IPS-NIHi7 (cell line): ENCODE results near the gene CALCR.

Source experiments
- DNase-seq: peaks from one replicate; pipeline ENCODE4 v3.0.0; 2012; ENCODE audit warnings: mixed read lengths; ENCODE audit errors: extremely low spot score

CALCR gene

DNA sequence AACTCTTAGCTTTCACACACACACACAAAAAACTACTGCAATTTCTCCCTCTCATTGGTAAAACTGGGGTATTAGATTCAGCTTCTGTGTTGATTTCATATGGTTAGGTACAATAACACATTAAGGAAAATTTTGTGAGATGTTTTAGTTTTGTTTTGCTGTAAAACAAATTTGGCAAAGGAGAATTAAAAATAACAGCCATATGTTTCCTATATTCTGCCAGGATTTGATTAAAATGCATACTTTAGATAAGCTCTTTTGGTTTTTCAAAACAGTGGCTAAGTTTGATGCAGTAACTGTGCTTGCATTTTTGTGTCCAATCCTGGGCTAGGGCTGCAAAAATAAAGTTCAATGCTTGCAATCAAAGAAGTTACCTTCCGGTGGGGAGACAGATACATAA lies 126.3 kb downstream of the CALCR start:
- DNase-seq: no peak

GRCh38 chr7:93447509-93447908 lies 127.0 kb downstream of the CALCR start:
- no peak for DNase-seq

DNA sequence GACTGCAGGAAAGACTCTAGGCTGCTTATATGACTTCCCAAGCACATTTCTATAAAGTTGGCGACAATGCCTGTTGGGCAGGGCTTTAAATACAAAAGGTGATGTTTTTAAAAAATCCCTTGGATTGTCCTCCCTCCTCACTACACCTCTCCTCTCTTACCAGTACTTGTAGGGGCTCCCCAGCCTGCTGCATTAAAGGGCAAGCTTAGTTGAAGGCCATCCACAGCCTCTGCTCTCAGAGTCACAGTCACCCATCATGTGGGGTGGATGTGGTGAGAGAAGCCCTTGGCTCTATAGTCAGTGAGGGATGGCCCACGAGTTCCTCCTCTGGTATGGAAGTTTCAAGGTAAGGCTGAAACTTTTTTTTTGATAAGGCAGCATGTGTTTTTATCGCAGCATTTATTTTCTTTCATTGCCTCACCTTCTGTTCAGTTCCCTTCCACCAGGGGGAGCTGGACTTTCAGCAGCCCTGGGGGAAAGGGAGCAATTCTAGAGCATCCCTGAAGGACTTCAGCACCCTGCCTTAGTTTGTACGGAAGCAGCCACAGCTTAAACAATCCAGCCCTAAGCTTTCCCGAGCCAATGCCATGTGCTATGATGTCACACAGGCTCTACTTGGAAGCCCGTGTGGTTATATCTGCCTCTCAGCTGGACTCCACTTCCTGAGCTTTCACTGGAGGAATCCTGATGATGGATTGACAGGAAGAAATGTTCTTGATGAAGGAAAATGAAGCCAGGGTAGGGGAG lies 131.9 kb downstream of the CALCR start:
- peak; percentile 79 for DNase-seq

GRCh38 chr7:93435791-93436190 lies 138.7 kb downstream of the CALCR start:
- no peak for DNase-seq

GRCh38 chr7:93432130-93432529 lies 142.4 kb downstream of the CALCR start:
- DNase-seq: no peak

GRCh38 chr7:93430917-93431588 lies 143.5 kb downstream of the CALCR start:
- DNase-seq: no peak

DNA sequence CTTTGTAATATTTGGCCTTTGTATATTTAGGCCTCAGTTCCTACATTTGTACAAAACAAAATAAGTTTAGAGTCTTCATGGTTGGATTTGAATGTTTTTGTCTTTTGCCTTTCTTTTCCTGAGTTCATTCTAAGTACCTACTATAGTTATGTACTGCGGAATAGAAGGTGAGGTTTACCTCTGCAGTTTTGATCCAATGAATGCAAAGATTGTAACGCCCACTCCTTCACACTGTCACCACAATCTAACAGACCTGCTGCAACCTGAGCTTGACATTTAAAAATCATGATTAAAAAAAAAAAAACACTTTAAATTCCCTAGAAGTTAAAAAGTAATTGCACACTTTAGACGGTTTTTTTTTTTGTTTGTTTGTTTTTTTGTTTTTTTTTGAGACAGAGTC lies 145.0 kb downstream of the CALCR start:
- DNase-seq: no peak

DNA sequence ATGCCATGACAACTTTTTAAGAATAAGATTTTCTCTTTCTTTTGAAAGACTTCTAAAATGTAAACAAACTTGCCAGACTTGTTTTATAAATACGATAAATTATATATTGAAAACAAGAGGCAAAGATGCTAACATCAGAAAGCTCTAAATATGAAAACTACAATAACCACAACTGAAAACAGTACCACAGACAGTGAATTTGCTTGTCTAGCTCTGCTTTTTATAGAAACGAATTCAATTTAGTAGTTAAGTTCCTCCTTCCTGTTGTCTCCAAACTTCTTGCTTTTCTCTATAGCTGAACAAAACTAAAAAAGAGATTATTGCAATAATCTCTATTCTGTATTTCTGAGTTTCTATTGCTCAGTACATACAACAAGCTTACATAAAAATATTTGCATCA lies 147.4 kb downstream of the CALCR start:
- no peak for DNase-seq

GRCh38 chr7:93426155-93426696 lies 148.3 kb downstream of the CALCR start:
- no peak for DNase-seq

- no peak for DNase-seq
Measured at GRCh38 chr7:93414574-93414973, 159.9 kb downstream of the CALCR start.

DNA sequence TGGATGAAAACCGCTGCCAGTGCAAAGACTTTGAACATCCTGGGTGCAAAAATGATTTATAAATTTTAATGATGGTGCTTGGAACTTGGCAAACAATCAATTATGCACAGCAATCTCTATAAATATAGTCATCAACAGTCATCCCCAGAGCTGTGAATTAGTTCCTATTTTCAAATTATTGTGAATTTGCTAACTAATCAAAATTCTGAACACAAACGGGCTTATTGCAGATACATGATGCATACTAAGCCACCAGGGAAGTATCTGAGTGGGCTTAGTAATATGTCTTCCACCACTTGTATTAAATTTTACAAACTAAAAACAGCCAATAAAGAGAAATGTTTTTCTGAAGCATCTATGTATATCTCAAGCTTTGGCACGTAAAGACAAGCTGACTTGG lies 165.2 kb downstream of the CALCR start:
- no peak for DNase-seq

GRCh38 chr7:93407239-93407638 lies 167.3 kb downstream of the CALCR start:
- DNase-seq: no peak

DNA sequence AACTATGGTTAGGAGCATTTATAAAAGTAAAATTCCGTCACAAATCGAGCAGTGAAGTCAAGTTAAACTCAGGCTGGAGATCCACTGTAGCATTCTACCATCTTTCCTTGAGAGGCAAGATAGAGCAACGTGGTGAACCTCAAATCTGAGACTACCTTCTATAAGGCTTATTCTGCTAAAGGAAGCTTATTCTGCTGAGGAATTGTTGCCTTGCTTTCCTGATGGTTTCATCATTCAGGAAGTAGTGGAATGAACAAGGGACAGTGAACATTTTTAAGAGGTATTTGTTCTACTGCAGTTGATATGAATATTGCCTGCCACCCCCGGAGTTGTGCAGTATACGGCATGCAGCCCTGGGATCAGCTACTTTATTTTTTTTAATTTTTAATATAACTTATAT lies 171.6 kb downstream of the CALCR start:
- no peak for DNase-seq

DNA sequence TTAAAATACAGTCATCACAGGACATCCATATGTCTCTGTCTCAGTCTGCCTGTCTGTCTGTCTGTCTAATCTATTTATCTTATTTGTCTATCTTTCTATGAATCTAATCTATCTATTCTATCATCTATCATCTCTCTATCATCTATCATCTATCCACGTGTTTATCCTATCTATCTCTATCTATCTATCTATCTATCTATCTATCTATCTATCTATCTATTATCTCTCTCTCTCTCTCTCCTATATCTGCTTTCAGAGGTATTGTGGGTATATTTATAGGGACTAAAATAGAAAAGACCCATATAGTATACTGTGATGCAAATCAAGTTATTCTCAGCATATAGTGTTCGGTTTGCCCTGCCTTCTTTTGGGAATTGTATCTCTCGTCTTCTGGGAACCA lies 174.9 kb downstream of the CALCR start:
- no peak for DNase-seq

- no peak for DNase-seq
Measured at GRCh38 chr7:93392984-93393383, 181.5 kb downstream of the CALCR start.

GRCh38 chr7:93390660-93391059 lies 183.9 kb downstream of the CALCR start:
- DNase-seq: no peak

DNA sequence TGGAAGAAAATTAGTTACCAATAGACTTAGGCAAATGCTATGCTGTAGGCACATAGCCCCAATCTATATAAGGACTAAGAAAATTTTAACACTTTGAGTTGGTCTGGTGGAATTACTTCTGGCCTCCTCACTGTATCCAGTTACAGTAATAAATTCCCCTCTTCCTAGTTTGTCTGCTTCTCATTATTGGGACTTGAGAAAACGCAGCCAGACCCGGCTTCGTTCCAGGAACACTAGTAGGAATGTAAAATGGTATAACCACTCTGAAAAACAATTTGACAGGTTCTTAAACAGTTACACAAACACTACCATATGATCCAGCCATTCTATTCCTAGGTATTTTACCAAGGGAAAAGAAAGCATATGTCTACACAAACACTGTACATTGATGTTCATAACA lies 192.2 kb downstream of the CALCR start:
- DNase-seq: no peak

GRCh38 chr7:93378131-93378760 lies 196.3 kb downstream of the CALCR start:
- DNase-seq: no peak

- no peak for DNase-seq
Measured at GRCh38 chr7:93375603-93376002, 198.9 kb downstream of the CALCR start.
